Karpas-422 (cell line): ENCODE results near the gene RFX5. TPM values are rescaled to one million over a fixed set of nuclear protein-coding genes. Genes with fewer than 3 reads are reported as not detected.
"Not testable (repeated sequence)": the region's sequence is repeated elsewhere in the genome, so short reads cannot be mapped to it uniquely, and the experiment has no call there.

Experiments
- DNase-seq: peaks from one replicate; pipeline ENCODE4 v3.0.0-alpha.2; 2015
- H2AFZ ChIP-seq: fragments of 200-600 bp; sonication (generic); 2 replicates; pipeline ENCODE4 v1.6.1; 2014; ENCODE audit warnings: antibody characterized with exemption, low read length, mixed read lengths
- H3K27ac ChIP-seq: fragments of 200-600 bp; sonication (generic); 2 replicates; pipeline ENCODE4 v1.5.1; 2014; ENCODE audit warnings: mild to moderate bottlenecking, low read length, moderate library complexity
- H3K27me3 ChIP-seq: fragments of 200-600 bp; sonication (generic); 2 replicates; pipeline ENCODE4 v1.6.1; 2014; ENCODE audit warnings: low read length, mixed read lengths
- H3K36me3 ChIP-seq: fragments of 200-600 bp; sonication (generic); 2 replicates; pipeline ENCODE4 v1.6.1; 2014; ENCODE audit warnings: low read length, mixed read lengths; ENCODE audit not compliant: insufficient read depth
- H3K4me1 ChIP-seq: fragments of 200-600 bp; sonication (generic); 2 replicates; pipeline ENCODE4 v1.6.1; 2014; ENCODE audit warnings: mild to moderate bottlenecking, low read length, mixed read lengths
- H3K4me2 ChIP-seq: fragments of 200-600 bp; sonication (generic); 2 replicates; pipeline ENCODE4 v1.6.1; 2014; ENCODE audit warnings: low read length, low read depth, mild to moderate bottlenecking; ENCODE audit not compliant: poor library complexity, severe bottlenecking
- H3K4me3 ChIP-seq: fragments of 200-600 bp; sonication (generic); 2 replicates; pipeline ENCODE4 v1.5.1; 2014; ENCODE audit warnings: mild to moderate bottlenecking, antibody characterized with exemption, low read length, mixed read lengths
- H3K79me2 ChIP-seq: fragments of 200-600 bp; sonication (generic); 2 replicates; pipeline ENCODE4 v1.6.1; 2014; ENCODE audit warnings: mild to moderate bottlenecking, low read length, mixed read lengths
- H3K9ac ChIP-seq: fragments of 200-600 bp; sonication (generic); 2 replicates; pipeline ENCODE4 v1.6.0; 2014; ENCODE audit warnings: low read length
- H3K9me2 ChIP-seq: fragments of 200-600 bp; sonication (generic), shearing (Covaris generic); replicated peaks from 2 replicates; pipeline ENCODE4 v1.6.0; 2014; ENCODE audit warnings: mild to moderate bottlenecking, low read length, moderate library complexity; ENCODE audit not compliant: insufficient read depth
- H3K9me3 ChIP-seq: fragments of 300-700, 200-600 bp; sonication (generic); 2 replicates; pipeline ENCODE4 v1.6.1; 2014; ENCODE audit warnings: low read length, mixed read lengths
- H4K20me1 ChIP-seq: fragments of 200-600 bp; sonication (generic); 2 replicates; pipeline ENCODE4 v1.6.1; 2014; ENCODE audit warnings: mild to moderate bottlenecking, antibody characterized with exemption, low read length, low read depth; ENCODE audit not compliant: insufficient read depth
- total RNA-seq: library from RNA; depleted of rRNA; stranded (reverse); fragments of >200 nt; shearing (Covaris generic); gene quantifications from 2 replicates; pipeline ENCODE4 v1.2.3, GENCODE V29; 2014; ENCODE audit warnings: low replicate concordance; rRNA removed

The RFX5 gene
- total RNA-seq = 101 and 159 TPM in 2 replicates

GRCh38 chr1:151346769-151347522 lies at the start of gene RFX5:
Gene RFX5, minus strand, starts transcription at chr1:151347252. Its CDS starts 932 bp downstream, at chr1:151346320.
- DNase-seq = peak; percentile 99

GRCh38 chr1:151396265-151396664 lies 49.2 kb upstream of the RFX5 start:
- H3K4me2 ChIP-seq, H3K27me3 ChIP-seq, DNase-seq, H2AFZ ChIP-seq, H3K4me3 ChIP-seq, H3K9me2 ChIP-seq, H3K27ac ChIP-seq, H3K9me3 ChIP-seq, H3K9ac ChIP-seq: not testable (repeated sequence)
- Histone ChIP-seq H3K79me2 (peaks cover 20% of the 10 kb centered on the region), H3K36me3 (peaks cover 13% of the 10 kb centered on the region), H3K4me1 (peaks cover 16% of the 10 kb centered on the region), H4K20me1 (peaks cover 15% of the 10 kb centered on the region; the same call in 1 of the 2 replicates)

More at GRCh38 chr1:151346769-151347522, at the start of gene RFX5:
- peak within 1 kb of the TSS; percentile 71 for H3K4me3 ChIP-seq
- peaks cover 35% of the 10 kb centered on the region for H3K4me1 ChIP-seq
- H3K9me2 ChIP-seq = no peaks in the 10 kb centered on the region
- peak within 1 kb of the TSS; percentile 94 for H3K27ac ChIP-seq
- peak within 1 kb of the TSS; percentile 92 for H3K9ac ChIP-seq
- no peaks in the 10 kb centered on the region for H4K20me1 ChIP-seq
- H3K27me3 ChIP-seq = no peaks in the 10 kb centered on the region
- peak within 1 kb of the TSS; percentile 79 for H3K4me2 ChIP-seq
- peaks cover 16% of the 10 kb centered on the region for H3K79me2 ChIP-seq
- H3K36me3 ChIP-seq = peaks cover 23% of the 10 kb centered on the region
- peak within 1 kb of the TSS; percentile 51 for H2AFZ ChIP-seq
- H3K9me3 ChIP-seq = peaks cover 3% of the 10 kb centered on the region

GRCh38 chr1:151393583-151393982 lies 46.5 kb upstream of the RFX5 start:
- H3K9ac ChIP-seq = no peak overlapping the region
- no peaks in the 10 kb centered on the region for H3K4me1 ChIP-seq
- no peak overlapping the region for H2AFZ ChIP-seq
- no peaks in the 10 kb centered on the region for H3K9me2 ChIP-seq
- no peaks in the 10 kb centered on the region for H3K79me2 ChIP-seq
- no peaks in the 10 kb centered on the region for H3K36me3 ChIP-seq
- no peaks in the 10 kb centered on the region for H3K9me3 ChIP-seq
- H3K27me3 ChIP-seq = no peaks in the 10 kb centered on the region
- no peaks in the 10 kb centered on the region for H4K20me1 ChIP-seq
- no peak overlapping the region for H3K27ac ChIP-seq
- H3K4me3 ChIP-seq = no peak overlapping the region
- H3K4me2 ChIP-seq = no peak overlapping the region
- DNase-seq = no peak

- Histone ChIP-seq H3K27me3 (no peaks in the 10 kb centered on the region), H3K4me1 (no peaks in the 10 kb centered on the region)
Observed at GRCh38 chr1:151391079-151391563, 44.1 kb upstream of the RFX5 start.

GRCh38 chr1:151390221-151391078 lies 43.4 kb upstream of the RFX5 start:
- H3K4me3 ChIP-seq, H3K9me3 ChIP-seq, H3K9ac ChIP-seq, H3K79me2 ChIP-seq, H4K20me1 ChIP-seq, H3K4me2 ChIP-seq, H3K4me1 ChIP-seq, H3K36me3 ChIP-seq, H3K27ac ChIP-seq, H3K27me3 ChIP-seq, H2AFZ ChIP-seq, H3K9me2 ChIP-seq, DNase-seq: not testable (repeated sequence)

More at GRCh38 chr1:151391079-151391563, 44.1 kb upstream of the RFX5 start:
- H3K9me2 ChIP-seq = no peaks in the 10 kb centered on the region
- no peaks in the 10 kb centered on the region for H4K20me1 ChIP-seq
- no peak for DNase-seq
- H3K4me3 ChIP-seq = no peak overlapping the region
- H3K36me3 ChIP-seq = no peaks in the 10 kb centered on the region
- H3K4me2 ChIP-seq = no peak overlapping the region
- no peaks in the 10 kb centered on the region for H3K79me2 ChIP-seq
- no peak overlapping the region for H3K27ac ChIP-seq
- no peaks in the 10 kb centered on the region for H3K9me3 ChIP-seq
- no peak overlapping the region for H2AFZ ChIP-seq
- no peak overlapping the region for H3K9ac ChIP-seq

- DNase-seq = no peak
- Histone ChIP-seq H3K4me1 (no peaks in the 10 kb centered on the region), H3K9me3 (no peaks in the 10 kb centered on the region), H3K9me2 (no peaks in the 10 kb centered on the region), H3K36me3 (no peaks in the 10 kb centered on the region), H3K27me3 (no peaks in the 10 kb centered on the region), H2AFZ (no peak overlapping the region), H3K4me2 (no peak overlapping the region), H3K9ac (no peak overlapping the region), H3K79me2 (no peaks in the 10 kb centered on the region), H3K27ac (no peak overlapping the region), H3K4me3 (no peak overlapping the region), H4K20me1 (no peaks in the 10 kb centered on the region)
Observed at GRCh38 chr1:151386002-151386401, 39.0 kb upstream of the RFX5 start.

GRCh38 chr1:151384584-151384983 lies 37.5 kb upstream of the RFX5 start:
- no peaks in the 10 kb centered on the region for H3K79me2 ChIP-seq
- no peak for DNase-seq
- no peaks in the 10 kb centered on the region for H3K27me3 ChIP-seq
- H3K4me3 ChIP-seq = no peak overlapping the region
- no peak overlapping the region for H3K27ac ChIP-seq
- no peaks in the 10 kb centered on the region for H3K36me3 ChIP-seq
- no peaks in the 10 kb centered on the region for H3K9me3 ChIP-seq
- no peaks in the 10 kb centered on the region for H3K4me1 ChIP-seq
- H2AFZ ChIP-seq = 0 out of 2 replicates have a peak overlapping the region, but pooled peaks have one; percentile 43
- H3K9ac ChIP-seq = no peak overlapping the region
- H4K20me1 ChIP-seq = no peaks in the 10 kb centered on the region
- no peak overlapping the region for H3K4me2 ChIP-seq
- H3K9me2 ChIP-seq = no peaks in the 10 kb centered on the region
